ENCODE data around the gene BLACAT1.

Gene BLACAT1

GRCh38 chr1:205450448-205450847 is 5.4 kb downstream of the BLACAT1 start:
- no peak for TF ChIP-seq CTCF (IDR thresholded peaks at IDR 0.05; ENCODE audit: borderline replicate concordance, insufficient read depth, low read depth, low read length)
- no peak overlapping the region for H3K4me3 ChIP-seq (ENCODE audit: low read depth, low read length)

DNA sequence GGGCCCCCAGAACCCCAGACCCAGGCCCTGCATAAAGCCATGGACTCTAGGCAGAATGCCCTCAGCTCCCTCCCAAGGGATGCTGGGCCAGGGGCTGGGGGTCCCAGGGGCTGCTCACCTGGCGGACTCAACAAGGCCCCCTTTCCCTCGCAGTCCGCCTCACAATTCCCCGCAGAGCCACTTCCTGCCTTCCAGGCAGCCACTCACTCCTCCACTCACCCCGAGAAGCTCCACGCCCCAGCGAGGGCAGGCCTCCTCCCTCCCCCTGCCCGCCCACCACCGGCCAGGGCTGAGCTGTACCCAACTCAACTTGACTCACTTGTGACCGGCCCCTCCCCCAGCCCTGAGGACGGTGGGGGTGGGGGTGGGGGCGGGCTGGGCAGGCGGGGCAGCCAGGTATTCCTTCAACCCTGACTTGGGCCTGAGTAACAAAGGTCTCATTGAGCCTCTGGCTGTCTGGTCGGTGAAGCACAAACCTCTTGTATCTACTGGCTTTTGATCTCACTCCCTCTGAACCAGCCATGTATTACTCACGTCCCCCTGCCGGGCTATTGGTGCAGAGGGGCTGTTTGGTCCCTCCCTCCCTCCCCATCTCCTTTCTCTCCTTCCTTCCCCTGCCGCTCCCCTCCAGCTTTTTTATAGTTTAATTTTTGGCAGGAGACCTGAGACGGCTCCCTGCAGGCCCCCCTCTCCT is 5.9 kb downstream of the BLACAT1 start:
- H3K4me3 ChIP-seq (ENCODE audit: low read depth, low read length) = no peak overlapping the region
- TF ChIP-seq CTCF (IDR thresholded peaks at IDR 0.05; ENCODE audit: borderline replicate concordance, insufficient read depth, low read depth, low read length) = no peak

- no peak overlapping the region for H3K4me3 ChIP-seq (ENCODE audit: low read depth, low read length)
- no peak for TF ChIP-seq CTCF (IDR thresholded peaks at IDR 0.05; ENCODE audit: borderline replicate concordance, insufficient read depth, low read depth, low read length)
These were observed 6.5 kb downstream of the BLACAT1 start for GRCh38 chr1:205449254-205449749.

GRCh38 chr1:205448540-205449253 is 7.1 kb downstream of the BLACAT1 start:
- no peak overlapping the region for H3K4me3 ChIP-seq (ENCODE audit: low read depth, low read length)
- no peak for TF ChIP-seq CTCF (IDR thresholded peaks at IDR 0.05; ENCODE audit: borderline replicate concordance, insufficient read depth, low read depth, low read length)

DNA sequence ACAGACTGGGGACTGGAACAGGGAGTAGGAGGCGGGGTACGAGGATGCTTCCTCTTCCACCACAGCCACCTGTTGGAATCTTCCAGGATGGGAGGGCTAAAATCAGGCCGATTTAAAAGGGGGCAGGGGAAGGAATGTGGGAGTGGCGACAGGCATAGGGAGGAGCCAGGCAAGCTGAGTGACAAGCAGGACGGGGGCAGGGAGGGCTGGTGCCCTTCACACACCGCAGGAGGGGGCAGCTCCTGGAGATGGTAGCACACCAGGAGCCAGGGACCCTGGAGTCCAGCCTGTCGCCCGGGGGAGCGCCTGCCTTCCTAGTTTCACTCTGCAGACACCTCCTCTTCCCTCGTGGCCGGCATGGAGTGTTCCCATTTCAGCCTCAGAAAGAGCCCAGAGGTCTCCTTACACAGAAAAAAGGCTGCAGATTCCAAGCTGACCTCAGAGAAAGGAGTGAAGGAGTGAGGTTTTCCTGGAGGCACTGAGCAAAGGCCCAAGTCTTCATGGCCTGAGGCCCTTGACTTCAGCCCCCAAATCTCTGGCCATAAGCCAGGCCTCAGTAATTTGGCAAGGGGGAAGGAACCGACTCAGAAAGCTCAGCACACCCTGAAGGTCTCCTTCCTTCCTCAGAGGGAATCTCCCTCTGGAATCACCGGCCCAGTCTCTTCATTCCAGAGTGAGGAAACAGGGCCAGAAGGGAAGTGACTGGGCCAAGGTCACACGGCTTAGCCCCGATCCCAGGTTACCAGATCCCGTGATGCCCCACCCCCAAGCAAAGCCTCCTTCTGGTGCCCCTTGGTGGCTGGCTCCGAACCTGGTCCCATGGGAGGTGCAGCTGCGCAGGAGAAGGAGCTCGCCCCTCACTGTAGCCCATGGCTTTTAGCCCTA is 8.1 kb downstream of the BLACAT1 start:
- no peak for TF ChIP-seq CTCF (IDR thresholded peaks at IDR 0.05; ENCODE audit: borderline replicate concordance, insufficient read depth, low read depth, low read length)
- no peak overlapping the region for H3K4me3 ChIP-seq (ENCODE audit: low read depth, low read length)

- H3K4me3 ChIP-seq (ENCODE audit: low read depth, low read length) = no peak overlapping the region
- TF ChIP-seq CTCF (IDR thresholded peaks at IDR 0.05; ENCODE audit: borderline replicate concordance, insufficient read depth, low read depth, low read length) = no peak
These were observed 9.0 kb downstream of the BLACAT1 start for GRCh38 chr1:205446828-205447227.

All from GM12875 (cell line).